HG03439 (cell line): Measurements from ENCODE around the gene CAV1.

Source experiments
- ATAC-seq: cut with Tn5 transposase; IDR thresholded peaks from one replicate; pipeline ENCODE4 v1.9.1; 2021; ENCODE audit warnings: mild to moderate bottlenecking, moderate library complexity; ENCODE audit not compliant: unreplicated experiment

Gene CAV1

GRCh38 chr7:116554911-116555310 lies 30.1 kb downstream of the CAV1 start:
- ATAC-seq: no peak

DNA sequence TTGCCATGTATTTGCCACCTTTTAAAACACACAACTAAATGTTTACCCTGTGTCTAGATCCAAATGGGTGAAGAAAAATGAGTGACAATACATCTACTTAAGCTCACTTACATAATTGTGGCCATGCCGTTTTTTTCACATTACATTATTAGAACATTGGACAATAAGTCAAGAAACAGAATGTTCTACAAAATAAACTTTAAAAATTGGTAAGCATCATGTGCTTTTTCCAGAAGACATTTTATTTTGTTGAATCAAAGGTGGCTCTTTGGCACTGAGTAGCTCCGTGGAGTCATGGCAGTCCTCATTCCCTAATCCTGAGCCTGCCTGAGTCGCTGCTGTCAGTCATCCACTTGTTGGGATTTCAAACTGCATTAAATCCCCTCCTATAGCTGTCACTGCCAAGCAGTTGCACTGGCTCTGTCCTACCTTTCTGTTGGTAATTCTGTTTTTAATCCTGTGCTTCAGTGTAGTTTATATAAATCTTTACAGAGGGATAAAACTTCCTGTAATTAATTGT lies 32.3 kb downstream of the CAV1 start:
- no peak for ATAC-seq

- no peak for ATAC-seq
These were observed 33.1 kb downstream of the CAV1 start for GRCh38 chr7:116557901-116558300.

GRCh38 chr7:116560021-116560970 lies 35.5 kb downstream of the CAV1 start:
- no peak for ATAC-seq

DNA sequence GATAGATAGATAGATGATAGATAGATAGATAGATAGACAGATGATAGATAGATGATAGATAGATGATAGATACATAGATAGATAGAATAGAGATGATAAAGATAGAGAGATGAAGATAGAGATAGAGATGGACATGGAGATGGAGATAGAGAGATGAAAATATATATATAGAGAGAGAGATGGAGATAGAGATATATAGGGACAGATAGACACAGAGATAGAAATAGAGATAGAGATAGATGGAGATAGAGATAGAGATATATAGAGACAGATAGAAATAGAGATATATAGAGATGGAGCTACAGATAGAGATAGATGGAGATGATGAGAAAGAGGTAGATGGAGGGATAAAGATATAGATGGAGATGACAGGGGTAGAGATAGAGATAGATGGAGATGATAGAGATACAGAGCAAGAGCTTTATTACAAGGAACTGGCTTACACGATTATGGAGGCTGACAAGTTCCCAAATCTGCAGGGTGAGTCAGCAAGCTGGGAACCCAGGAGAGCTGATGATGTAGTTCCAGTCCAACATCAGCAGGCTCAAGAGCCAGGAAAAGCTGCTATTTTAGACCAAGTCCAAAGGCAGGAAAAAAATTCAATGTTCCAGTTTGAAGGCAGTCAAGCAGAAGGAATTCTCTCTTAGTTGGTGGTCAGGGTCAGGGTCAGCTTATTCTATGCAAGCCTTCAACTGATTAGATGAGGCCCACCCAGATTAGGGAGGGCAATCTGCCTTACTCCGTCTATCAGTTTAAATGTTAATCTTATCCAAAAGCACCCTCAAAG lies 37.1 kb downstream of the CAV1 start:
- no peak for ATAC-seq

- no peak for ATAC-seq
These were observed 37.8 kb downstream of the CAV1 start for GRCh38 chr7:116562529-116563121.

DNA sequence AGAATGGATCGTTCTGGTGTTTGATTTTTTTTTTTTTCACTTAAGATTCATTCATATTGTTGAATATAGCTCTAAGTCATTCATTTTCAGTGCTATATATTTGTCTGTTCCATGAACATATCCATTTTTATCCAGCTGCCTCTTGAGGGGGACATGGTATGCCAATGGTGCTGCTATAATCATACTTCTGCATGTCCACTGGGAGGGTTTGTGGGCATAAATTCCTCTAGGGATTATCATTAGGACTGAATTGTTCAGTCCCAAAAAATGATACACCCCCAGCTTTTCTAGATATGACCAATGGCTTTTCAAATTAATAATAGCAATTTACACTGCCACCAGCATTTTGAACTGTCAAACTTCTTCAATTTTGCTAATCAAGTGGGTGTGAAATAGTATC lies 41.1 kb downstream of the CAV1 start:
- ATAC-seq: no peak

DNA sequence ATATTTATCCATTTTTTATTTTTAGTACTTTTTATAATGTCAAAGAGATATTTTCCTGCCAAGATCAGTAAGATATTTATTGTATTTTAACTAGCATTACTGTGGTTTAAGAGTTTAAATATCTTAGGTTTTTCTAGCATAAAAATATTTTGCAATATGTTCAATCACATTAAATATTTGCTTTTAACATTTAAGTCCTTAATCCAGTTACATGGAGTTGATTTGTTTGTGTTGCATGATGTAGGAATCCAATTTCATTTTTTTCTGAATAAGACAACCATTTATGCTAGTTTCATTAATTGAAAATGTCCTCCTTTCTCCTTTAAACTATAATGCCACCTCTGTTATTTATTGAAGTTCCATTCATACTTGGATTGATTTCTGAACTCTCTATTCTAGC lies 41.8 kb downstream of the CAV1 start:
- ATAC-seq: no peak

DNA sequence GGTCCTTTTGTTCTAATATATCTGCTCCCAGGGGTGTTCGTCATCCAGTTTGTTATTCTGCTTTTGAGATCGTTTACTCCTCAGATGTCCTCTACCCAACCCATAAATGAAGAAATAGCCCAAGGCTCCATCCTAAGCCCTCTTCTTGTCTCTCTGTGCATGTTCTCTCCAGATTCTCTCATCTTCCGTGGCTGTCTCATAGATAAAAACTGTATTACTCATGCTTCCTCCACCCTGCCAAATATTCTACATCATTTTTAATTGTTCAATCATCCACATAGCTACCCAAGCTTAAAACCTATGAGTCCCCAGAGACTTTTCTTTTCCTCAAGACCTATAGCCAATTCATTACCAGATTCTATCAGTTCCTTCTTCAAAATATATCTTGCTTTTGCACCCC lies 44.9 kb downstream of the CAV1 start:
- ATAC-seq: no peak

- ATAC-seq: no peak
These were observed 45.5 kb downstream of the CAV1 start for GRCh38 chr7:116570306-116570705.

GRCh38 chr7:116571037-116571436 lies 46.2 kb downstream of the CAV1 start:
- no peak for ATAC-seq

- ATAC-seq: no peak
These were observed 46.7 kb downstream of the CAV1 start for GRCh38 chr7:116571552-116571951.

GRCh38 chr7:116572036-116572435 lies 47.2 kb downstream of the CAV1 start:
- no peak for ATAC-seq

DNA sequence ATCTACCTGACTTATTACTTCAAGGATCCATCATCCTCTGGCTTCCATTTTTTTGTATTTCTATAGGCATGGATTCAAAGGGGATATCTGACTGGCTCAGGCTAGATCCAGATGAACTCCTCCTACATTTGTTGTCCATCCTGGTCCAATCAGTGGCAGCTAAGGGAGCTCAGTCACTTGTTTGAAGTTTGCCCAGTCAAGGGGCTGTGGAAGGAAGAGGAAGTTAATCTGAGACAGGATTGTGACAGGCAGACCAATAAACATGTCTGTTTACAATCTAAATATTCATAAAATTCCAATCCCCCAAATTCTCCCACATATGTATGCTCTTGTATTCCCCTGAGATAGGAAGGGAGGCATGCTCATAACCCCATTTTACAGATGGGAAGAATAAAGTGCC lies 48.7 kb downstream of the CAV1 start:
- ATAC-seq: no peak

DNA sequence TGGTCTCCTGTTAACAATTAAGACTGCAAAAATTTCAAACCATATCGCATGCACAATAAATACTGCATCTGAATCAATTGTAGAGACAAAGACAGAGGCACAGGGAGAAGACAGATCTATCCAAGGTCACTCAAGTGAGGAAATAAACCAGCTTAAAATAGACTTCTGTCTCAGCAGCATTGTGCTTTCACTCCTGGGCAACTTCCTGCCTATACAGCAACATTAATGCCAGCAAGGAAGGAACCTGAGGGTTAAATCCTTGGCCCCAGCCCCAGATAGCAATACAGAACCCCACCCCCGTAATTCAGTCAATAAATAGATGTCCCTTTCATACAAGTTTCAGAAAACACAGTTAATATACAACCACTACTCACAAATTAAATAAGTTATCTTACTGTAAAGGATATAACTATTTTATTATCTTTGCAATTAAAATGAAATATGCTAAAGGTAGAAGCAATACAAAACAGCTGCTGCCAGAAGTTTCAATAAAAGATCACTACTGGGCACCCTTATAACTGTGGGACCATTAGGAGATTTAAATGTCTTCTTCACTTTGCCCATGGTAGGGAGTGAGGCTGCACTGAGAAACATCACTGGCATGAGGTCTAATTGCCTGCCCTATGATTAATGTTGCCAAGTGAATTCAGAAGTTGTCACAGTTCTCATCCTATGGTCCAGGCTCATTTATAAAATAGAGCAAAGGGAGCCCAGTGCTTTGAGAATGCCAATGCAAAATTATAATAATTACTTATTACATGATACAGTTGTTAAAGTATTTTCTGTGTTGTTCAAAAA lies 49.4 kb downstream of the CAV1 start:
- ATAC-seq: no peak

DNA sequence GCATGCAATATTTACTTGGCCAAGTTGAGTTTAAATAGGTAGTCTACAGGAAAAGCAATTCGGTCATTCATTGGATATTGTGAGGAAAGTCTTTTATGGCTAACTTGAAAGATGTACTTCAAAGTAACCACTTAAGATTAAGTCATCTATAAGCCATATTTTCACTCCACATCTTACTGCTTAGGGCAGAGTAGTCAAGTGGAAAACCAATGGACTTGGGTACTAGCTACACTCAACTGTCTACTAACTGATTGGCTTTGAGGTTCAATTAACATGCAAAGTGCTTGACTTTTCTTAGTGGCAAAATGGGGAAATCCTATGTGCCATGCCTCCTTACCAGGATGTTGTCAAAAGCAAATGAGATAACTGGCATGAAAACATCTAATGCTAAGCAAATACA lies 51.0 kb downstream of the CAV1 start:
- ATAC-seq: no peak

- ATAC-seq: peak; percentile 26
These were observed 51.8 kb downstream of the CAV1 start for GRCh38 chr7:116576350-116577319.

DNA sequence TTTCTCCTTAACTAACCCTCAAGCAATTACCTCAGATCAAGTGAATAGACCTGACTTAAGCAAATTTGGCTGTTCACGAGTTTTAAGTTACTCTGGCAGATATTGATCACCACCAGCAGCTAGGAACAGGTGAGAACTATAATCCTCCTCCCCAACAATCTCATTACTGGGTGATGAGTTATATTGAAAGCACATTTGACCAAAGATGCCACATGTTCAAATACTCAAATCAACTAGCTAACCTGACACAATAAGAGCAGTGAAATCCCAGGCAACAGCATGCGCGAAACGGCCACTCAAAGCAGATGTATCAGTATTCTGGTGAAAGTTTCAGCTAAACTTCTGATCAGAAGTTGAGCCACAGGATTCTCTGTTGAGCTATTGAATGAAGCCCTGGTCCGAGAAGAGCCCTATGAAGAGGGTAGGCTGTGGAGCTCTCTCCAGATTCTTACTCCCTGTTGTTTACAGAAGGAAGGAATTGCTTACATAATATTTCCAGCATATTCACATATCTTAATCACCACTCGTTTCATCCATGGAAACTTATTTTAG lies 52.6 kb downstream of the CAV1 start:
- ATAC-seq: peak; percentile 89

DNA sequence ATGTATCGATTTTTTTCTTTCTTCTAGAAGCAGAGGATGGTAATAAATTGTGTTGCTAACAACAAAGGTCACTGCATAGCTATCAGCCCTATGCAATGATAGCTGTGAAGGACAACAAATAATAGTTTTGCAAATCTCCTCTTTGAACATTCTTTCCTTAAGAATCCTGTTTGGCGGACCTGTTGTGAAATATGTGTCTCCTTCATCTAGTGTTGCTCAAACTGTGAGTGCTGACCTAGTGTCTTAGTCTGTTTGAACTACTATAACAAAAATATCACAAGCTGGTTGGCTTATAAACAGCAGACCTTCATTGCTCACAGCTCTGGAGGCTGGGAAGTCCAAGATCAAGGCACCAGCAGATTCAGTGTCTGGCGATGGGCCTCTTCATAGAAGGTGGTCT lies 53.7 kb downstream of the CAV1 start:
- ATAC-seq: no peak
